GM12878 (cell line): ENCODE results near the gene KCNQ1OT1. TPM values are rescaled to one million over a fixed set of nuclear protein-coding genes. Genes with fewer than 3 reads are reported as not detected.

Experiments
- ATAC-seq: fragments of 200-7000 bp; cut with Tn5 transposase; 3 replicates; pipeline ENCODE4 v1.9.1; 2020; ENCODE audit warnings: mild to moderate bottlenecking, moderate library complexity
- BruUV-seq: library from RNA; stranded (reverse); fragments of 400-500 nt; replicated peaks from 2 replicates; lab custom pipeline; 2021; lab: Mats Ljungman, UMichigan
- CTCF ChIA-PET: fragments of 300-600 bp; sonication (Branson Sonifier 250); formaldehyde crosslinking; extraction: SDS; loops from one replicate; lab custom pipeline; 2021; ENCODE audit warnings: inconsistent platforms; lab: Yijun Ruan, JAX
- POLR2A ChIA-PET: fragments of 350-600 bp; formaldehyde crosslinking; extraction: SDS; loops from one replicate; lab custom pipeline; 2021; ENCODE audit warnings: inconsistent platforms; lab: Charles Lee
- RAD21 ChIA-PET: fragments of 300-600 bp; sonication (Branson Sonifier 250); formaldehyde crosslinking; loops from one replicate; lab custom pipeline; 2023; ENCODE audit warnings: antibody characterized with exemption; ENCODE audit not compliant: unreplicated experiment; lab: Charles Lee
- SMC1A ChIA-PET: fragments of 300-600 bp; sonication (Branson Sonifier 250); formaldehyde crosslinking; loops from one replicate; lab custom pipeline; 2023; ENCODE audit not compliant: unreplicated experiment, uncharacterized antibody; lab: Charles Lee
- DNase-seq: peaks from one replicate; pipeline ENCODE4 v3.0.0-alpha.2; 2011; ENCODE audit warnings: low read depth, low spot score
- FAIRE-seq: peaks from 3 replicates; lab custom pipeline; 2011; peaks lifted over from hg19 to GRCh38; lab: Jason Lieb, UNC
- H2AFZ ChIP-seq: 2 replicates; pipeline ENCODE4 v1.6.0; 2011; ENCODE audit warnings: low read depth, low read length, control low read depth; ENCODE audit not compliant: control insufficient read depth
- H3K27ac ChIP-seq: 2 replicates; pipeline ENCODE4 v1.5.1; 2011; ENCODE audit warnings: control low read depth; ENCODE audit not compliant: control insufficient read depth, insufficient read depth
- H3K27me3 ChIP-seq, 2 experiments: replicated peaks in 1 of 2; 2 replicates each; pipeline versions ENCODE4 v1.6.0 to v1.6.1; 2011; ENCODE audit warnings: low read length in 1 of 2; ENCODE audit not compliant: control insufficient read depth in 2 of 2, insufficient read depth in 2 of 2
- H3K36me3 ChIP-seq, 2 experiments: 2 replicates each; pipeline ENCODE4 v1.5.1; 2011; ENCODE audit warnings: low read length in 1 of 2; ENCODE audit not compliant: control insufficient read depth in 2 of 2, insufficient read depth in 2 of 2
- H3K4me1 ChIP-seq: 2 replicates; pipeline ENCODE4 v1.6.1; 2011; ENCODE audit warnings: mild to moderate bottlenecking, low read length, moderate library complexity, mixed read lengths; ENCODE audit not compliant: control insufficient read depth, insufficient read depth
- H3K4me2 ChIP-seq: 2 replicates; pipeline ENCODE4 v1.6.0; 2011; ENCODE audit warnings: control low read depth; ENCODE audit not compliant: control insufficient read depth, insufficient read depth
- H3K4me3 ChIP-seq: fragments of 200-600 bp; sonication (generic); 2 replicates; pipeline ENCODE4 v1.5.1; 2016
- H3K79me2 ChIP-seq: 2 replicates; pipeline ENCODE4 v1.6.0; 2011; ENCODE audit warnings: low read length; ENCODE audit not compliant: control insufficient read depth, insufficient read depth
- H3K9ac ChIP-seq: 2 replicates; pipeline ENCODE4 v1.8.0; 2011; ENCODE audit warnings: low read length, control low read depth, mixed read lengths; ENCODE audit not compliant: control insufficient read depth, insufficient read depth
- H3K9me3 ChIP-seq: replicated peaks from 3 replicates; pipeline ENCODE4 v1.5.1; 2011; ENCODE audit warnings: mild to moderate bottlenecking, low read length; ENCODE audit not compliant: control insufficient read depth, insufficient read depth
- H4K20me1 ChIP-seq: 2 replicates; pipeline ENCODE4 v1.6.0; 2011; ENCODE audit not compliant: control insufficient read depth, insufficient read depth
- PKNOX1 ChIP-seq: fragments of 450-650 bp; IDR thresholded peaks from 2 replicates; pipeline ENCODE4 v1.6.1; 2016; ENCODE audit warnings: mild to moderate bottlenecking
- WGBS: methylation state at CpG from one replicate; pipeline ENCODE4 v1.1.6; 2016; ENCODE audit warnings: low lambda C conversion rate; ENCODE audit not compliant: insufficient replicate concordance, insufficient coverage; ENCODE audit errors: missing lambda C conversion rate; 5-methylcytosine and 5-hydroxymethylcytosine counted together
- in situ Hi-C: fragments of 300-500 bp; cut with MboI; formaldehyde crosslinking; loops from 9 replicates; pipeline ENCODE4 v1.14.3; 2018; ENCODE audit warnings: mixed read lengths
- intact Hi-C: fragments of 100-400 bp; cut with micrococcal nuclease; formaldehyde crosslinking; loops from one replicate; pipeline ENCODE4 v1.14.2; 2022; ENCODE audit not compliant: unreplicated experiment
- polyA plus RNA-seq, 11 experiments: library from polyadenylated mRNA; depleted of rRNA in 4 of 11; unstranded in 6 of 11; stranded (reverse) in 5 of 11; fragments of >200 nt; fragmentation: Nextera tagmentation in 4 of 11; fragmentation: Illumina TruSeq in 1 of 11; extraction: Ambion mirVana in 4 of 11; extraction: Trizol in 1 of 11; gene quantifications; 1 replicate in 1 of 11; 2 replicates in 10 of 11; pipeline versions ENCODE4 v1.2.1 to v1.2.3, GENCODE V29; 2011 to 2016; ENCODE audit warnings: inconsistent platforms in 2 of 11, missing spikeins in 2 of 11, low read depth in 1 of 11
- total RNA-seq, 4 experiments: library from RNA; depleted of rRNA in 3 of 4; stranded (reverse); fragments of >200 nt in 3 of 4; fragmentation: Illumina TruSeq in 1 of 4; extraction: Trizol in 1 of 4; gene quantifications; 2 replicates each; pipeline versions ENCODE4 v1.2.1 to v1.2.3, GENCODE V29; 2013 to 2021
- TF ChIP-seq, protein P1 (sequence below): fragments of 450-650 bp; IDR thresholded peaks from 2 replicates; pipeline ENCODE4 v1.6.1; 2018; ENCODE audit warnings: borderline replicate concordance, mild to moderate bottlenecking; ENCODE audit not compliant: partially characterized antibody

The KCNQ1OT1 gene
- total and polyA plus RNA-seq, 10 of the 15 experiments (the other 5 are each of a cell fraction or from before 2014, with no cell fraction given), result 0.02 to 1.6 (median 0.41) TPM

DNA sequence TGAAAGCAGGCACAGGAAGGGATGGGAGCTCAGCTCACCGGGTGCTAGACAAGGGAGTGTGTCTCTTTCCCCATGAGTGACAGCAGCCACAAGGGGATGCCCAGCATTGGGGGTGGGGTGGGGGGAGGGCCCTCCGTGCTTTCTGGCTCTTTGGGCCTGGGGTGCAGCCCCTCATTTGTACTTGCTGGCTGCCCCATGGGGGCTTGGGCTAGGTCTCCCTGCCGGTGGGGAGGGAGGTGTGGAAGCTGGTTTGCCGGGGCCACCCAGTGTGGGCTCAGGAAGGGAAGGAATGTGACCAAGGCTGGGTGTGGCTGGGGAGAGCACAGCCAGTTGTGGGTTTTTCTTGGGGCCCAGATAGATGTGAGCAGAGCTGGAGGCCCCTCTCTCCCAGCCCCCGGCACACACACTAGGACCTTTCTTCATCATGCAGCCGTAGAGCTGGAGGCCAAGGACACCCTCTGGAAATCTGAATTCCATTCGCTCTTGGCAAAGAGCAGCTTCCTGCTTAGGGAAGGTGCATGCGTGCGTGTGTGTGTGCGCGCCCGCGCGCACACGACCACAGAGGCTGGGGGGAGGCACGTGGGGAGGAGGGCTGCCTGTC is 25.8 kb downstream of the KCNQ1OT1 start:
- FAIRE-seq, result no peak
- SMC1A ChIA-PET, result no interaction called here
- no peaks in the 10 kb centered on the region; the same call in 1 of the 2 replicates for H3K79me2 ChIP-seq

More for the DNA sequence above, 25.8 kb downstream of the KCNQ1OT1 start:
- ATAC-seq, result no peak
- Histone ChIP-seq H3K4me2 (no peak overlapping the region), H3K4me3 (no peak overlapping the region), H3K9me3 (no peaks in the 10 kb centered on the region)
- CTCF ChIA-PET, result no interaction called here
- WGBS, result 77% methylated on average over 16 of the region's 16 CpGs
- no TSS peak for BruUV-seq
- no peak for DNase-seq
- peak; percentile 63 for TF ChIP-seq PKNOX1
- TF ChIP-seq, protein P1, sequence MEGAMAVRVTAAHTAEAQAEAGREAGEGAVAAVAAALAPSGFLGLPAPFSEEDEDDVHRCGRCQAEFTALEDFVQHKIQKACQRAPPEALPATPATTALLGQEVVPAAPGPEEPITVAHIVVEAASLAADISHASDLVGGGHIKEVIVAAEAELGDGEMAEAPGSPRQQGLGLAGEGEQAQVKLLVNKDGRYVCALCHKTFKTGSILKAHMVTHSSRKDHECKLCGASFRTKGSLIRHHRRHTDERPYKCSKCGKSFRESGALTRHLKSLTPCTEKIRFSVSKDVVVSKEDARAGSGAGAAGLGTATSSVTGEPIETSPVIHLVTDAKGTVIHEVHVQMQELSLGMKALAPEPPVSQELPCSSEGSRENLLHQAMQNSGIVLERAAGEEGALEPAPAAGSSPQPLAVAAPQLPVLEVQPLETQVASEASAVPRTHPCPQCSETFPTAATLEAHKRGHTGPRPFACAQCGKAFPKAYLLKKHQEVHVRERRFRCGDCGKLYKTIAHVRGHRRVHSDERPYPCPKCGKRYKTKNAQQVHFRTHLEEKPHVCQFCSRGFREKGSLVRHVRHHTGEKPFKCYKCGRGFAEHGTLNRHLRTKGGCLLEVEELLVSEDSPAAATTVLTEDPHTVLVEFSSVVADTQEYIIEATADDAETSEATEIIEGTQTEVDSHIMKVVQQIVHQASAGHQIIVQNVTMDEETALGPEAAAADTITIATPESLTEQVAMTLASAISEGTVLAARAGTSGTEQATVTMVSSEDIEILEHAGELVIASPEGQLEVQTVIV, result no peak
- TF ChIP-seq, all 136 proteins: peak for 1
- intact Hi-C loops, result no loop called here
- ChIA-PET POLR2A (no interaction called here), RAD21 (no interaction called here)
- Histone ChIP-seq H2AFZ (no peak overlapping the region), H3K9ac (no peak overlapping the region), H3K4me1 (no peaks in the 10 kb centered on the region), H4K20me1 (no peaks in the 10 kb centered on the region), H3K27ac (no peak overlapping the region), H3K36me3 (no peaks in the 10 kb centered on the region), H3K27me3 (no peaks in the 10 kb centered on the region)
- in situ Hi-C loops, result no loop called here
